GM23338 (cell line): ENCODE data around the gene CDC14B. TPM values are rescaled to one million over a fixed set of nuclear protein-coding genes. Genes with fewer than 3 reads are reported as not detected.

Experiments
- ATAC-seq: fragments of 200-7000 bp; cut with Tn5 transposase; 3 replicates; pipeline ENCODE4 v1.9.1; 2020
- DNase-seq: peaks from one replicate; pipeline ENCODE4 v3.0.0-alpha.2; 2015; ENCODE audit warnings: low spot score
- H2AFZ ChIP-seq: fragments of 200-600 bp; sonication (generic); 2 replicates; pipeline ENCODE4 v1.8.0; 2016; ENCODE audit warnings: antibody characterized with exemption, mild to moderate bottlenecking, moderate library complexity
- H3F3A ChIP-seq: fragments of 200-600 bp; sonication (generic); replicated peaks from 2 replicates; pipeline ENCODE4 v1.8.0; 2017; ENCODE audit warnings: antibody characterized with exemption, mixed run types, low read depth
- H3K27ac ChIP-seq: fragments of 200-600 bp; sonication (generic); 2 replicates; pipeline ENCODE4 v1.6.1; 2016; ENCODE audit warnings: low read depth
- H3K27me3 ChIP-seq: fragments of 200-600 bp; sonication (generic); 2 replicates; pipeline ENCODE4 v1.8.0; 2016; ENCODE audit warnings: mild to moderate bottlenecking, mixed run types, moderate library complexity; ENCODE audit not compliant: insufficient read depth
- H3K36me3 ChIP-seq: fragments of 200-600 bp; sonication (generic); 2 replicates; pipeline ENCODE4 v1.8.0; 2016; ENCODE audit warnings: mild to moderate bottlenecking; ENCODE audit not compliant: insufficient read depth
- H3K4me1 ChIP-seq: fragments of 200-600 bp; sonication (generic); 2 replicates; pipeline ENCODE4 v1.8.0; 2016; ENCODE audit warnings: mild to moderate bottlenecking, moderate library complexity; ENCODE audit not compliant: insufficient read depth
- H3K4me2 ChIP-seq: fragments of 200-600 bp; sonication (generic); 2 replicates; pipeline ENCODE4 v1.7.1; 2017; ENCODE audit warnings: mixed run types
- H3K4me3 ChIP-seq: fragments of 200-600 bp; sonication (generic); 2 replicates; pipeline ENCODE4 v1.6.1; 2016; ENCODE audit warnings: mixed run types
- H3K79me2 ChIP-seq: fragments of 200-600 bp; sonication (generic); replicated peaks from 2 replicates; pipeline ENCODE4 v1.8.0; 2017; ENCODE audit warnings: mild to moderate bottlenecking; ENCODE audit not compliant: insufficient read depth
- H3K9me2 ChIP-seq: fragments of 200-600 bp; sonication (generic); 2 replicates; pipeline ENCODE4 v1.8.0; 2017; ENCODE audit not compliant: insufficient read depth
- H4K20me1 ChIP-seq: fragments of 200-600 bp; sonication (generic); replicated peaks from 2 replicates; pipeline ENCODE4 v1.8.0; 2017; ENCODE audit warnings: mild to moderate bottlenecking; ENCODE audit not compliant: insufficient read depth
- H3K27ac Mint-ChIP-seq: 2 replicates; pipeline ENCODE4 v1.8.0; 2020; ENCODE audit warnings: inconsistent platforms, mild to moderate bottlenecking, moderate library complexity, mixed read lengths
- H3K27me3 Mint-ChIP-seq: 3 replicates; pipeline ENCODE4 v1.8.0; 2022; ENCODE audit warnings: low read depth, mild to moderate bottlenecking, moderate library complexity, mixed read lengths, inconsistent platforms; ENCODE audit not compliant: insufficient read depth, poor library complexity
- H3K36me3 Mint-ChIP-seq: 3 replicates; pipeline ENCODE4 v1.8.0; 2021; ENCODE audit warnings: low read depth, mild to moderate bottlenecking, inconsistent platforms, moderate library complexity, mixed read lengths
- H3K4me1 Mint-ChIP-seq: 3 replicates; pipeline ENCODE4 v1.8.0; 2020; ENCODE audit warnings: mild to moderate bottlenecking, inconsistent platforms, mixed read lengths
- H3K4me3 Mint-ChIP-seq: 3 replicates; pipeline ENCODE4 v1.8.0; 2021; ENCODE audit warnings: moderate library complexity, mild to moderate bottlenecking, inconsistent platforms, mixed read lengths
- H3K9me3 Mint-ChIP-seq: 3 replicates; pipeline ENCODE4 v1.8.0; 2020; ENCODE audit warnings: moderate library complexity, mild to moderate bottlenecking, inconsistent platforms, mixed read lengths
- CREB1 ChIP-seq: fragments of 250-450 bp; sonication (Bioruptor Pico); IDR thresholded peaks from 2 replicates; pipeline ENCODE4 v1.5.0; 2020; ENCODE audit warnings: low read depth, mild to moderate bottlenecking, moderate library complexity
- CTCF ChIP-seq, 2 experiments: fragments of 200-600 bp in 1 of 2; sonication (generic) in 1 of 2; conservative IDR thresholded peaks; 2 replicates each; pipeline versions ENCODE4 v1.5.1 to v1.6.1; 2016 to 2017; ENCODE audit warnings: antibody characterized with exemption in 2 of 2, low read depth in 2 of 2, mild to moderate bottlenecking in 2 of 2, moderate library complexity in 1 of 2
- EZH2 ChIP-seq: fragments of 200-600 bp; sonication (generic); IDR thresholded peaks from one replicate; pipeline ENCODE4 v1.8.0; 2017; ENCODE audit warnings: antibody characterized with exemption, mild to moderate bottlenecking, low read depth; ENCODE audit not compliant: unreplicated experiment
- EZH2phosphoT487 ChIP-seq: fragments of 200-600 bp; sonication (generic); IDR thresholded peaks from one replicate; pipeline ENCODE4 v1.8.1; 2018; ENCODE audit warnings: antibody characterized with exemption; ENCODE audit not compliant: unreplicated experiment
- JUNB ChIP-seq: IDR thresholded peaks from one replicate; pipeline ENCODE4 v1.6.1; 2016; ENCODE audit warnings: antibody characterized with exemption; ENCODE audit not compliant: unreplicated experiment
- NANOG ChIP-seq: IDR thresholded peaks from 2 replicates; pipeline ENCODE4 v1.6.1; 2016; ENCODE audit warnings: antibody characterized with exemption, borderline replicate concordance
- POLR2AphosphoS5 ChIP-seq: IDR thresholded peaks from 2 replicates; pipeline ENCODE4 v1.6.1; 2016; ENCODE audit warnings: antibody characterized with exemption, low read depth
- STAT1 ChIP-seq: IDR thresholded peaks from one replicate; pipeline ENCODE4 v1.6.1; 2016; ENCODE audit warnings: antibody characterized with exemption; ENCODE audit not compliant: unreplicated experiment
- ZNF114 ChIP-seq: fragments of 250-450 bp; sonication (Bioruptor Pico); IDR thresholded peaks from 2 replicates; pipeline ENCODE4 v1.5.0; 2020; ENCODE audit warnings: mild to moderate bottlenecking, moderate library complexity
- ZNF331 ChIP-seq: fragments of 250-450 bp; sonication (Bioruptor Pico); IDR thresholded peaks from 2 replicates; pipeline ENCODE4 v1.5.0; 2020; ENCODE audit warnings: low read depth, mild to moderate bottlenecking, moderate library complexity
- polyA plus RNA-seq: library from polyadenylated mRNA; unstranded; fragments of >200 nt; fragmentation: Nextera tagmentation; extraction: Ambion mirVana; gene quantifications from 2 replicates; pipeline ENCODE4 v1.2.1, GENCODE V29; 2016
- total RNA-seq: library from RNA; depleted of rRNA; stranded (reverse); fragments of >200 nt; shearing (Covaris generic); gene quantifications from 2 replicates; pipeline ENCODE4 v1.2.3, GENCODE V29; 2014
- TF ChIP-seq, protein P1 (sequence below): IDR thresholded peaks from one replicate; pipeline ENCODE4 v1.6.1; 2018; ENCODE audit warnings: antibody characterized with exemption; ENCODE audit not compliant: unreplicated experiment
- TF ChIP-seq, protein P2 (sequence below): fragments of 250-450 bp; sonication (Bioruptor Pico); IDR thresholded peaks from 2 replicates; pipeline ENCODE4 v1.5.0; 2020; ENCODE audit warnings: mild to moderate bottlenecking, moderate library complexity
- TF ChIP-seq, protein P3 (sequence below): IDR thresholded peaks from 2 replicates; pipeline ENCODE4 v1.6.1; 2016; ENCODE audit warnings: antibody characterized with exemption

The CDC14B gene
- total and polyA plus RNA-seq, 2 experiments from 2014 or later: 12.2 to 52.1 TPM

- Histone ChIP-seq H4K20me1 (no peaks in the 10 kb centered on the region), H3K9me2 (no peaks in the 10 kb centered on the region), H3K4me1 (peaks cover 35% of the 10 kb centered on the region), H3K4me2 (peak overlapping the region; percentile 13; the same call in 1 of the 2 replicates), H3K4me3 (no peak overlapping the region), H3F3A (no peaks in the 10 kb centered on the region), H3K36me3 (peaks cover 5% of the 10 kb centered on the region; the same call in 1 of the 2 replicates), H3K27ac (no peak overlapping the region), H3K79me2 (0 out of 2 replicates have a peak, but pooled peaks cover 4% of the 10 kb centered on the region), H3K27me3 (no peaks in the 10 kb centered on the region), H2AFZ (no peak overlapping the region)
- no peaks in the 10 kb centered on the region for H3K9me3 Mint-ChIP-seq
- H3K4me3 Mint-ChIP-seq: no peak overlapping the region; the same call in 2 of the 3 replicates
- no peak for DNase-seq
- TF ChIP-seq CTCF (conservative IDR thresholded peaks at IDR 0.05; ENCODE audit: low read depth in 2 of 2) (no peak), EZH2phosphoT487 (no peak), CREB1 (CRISPR knock-in tag) (no peak), JUNB (no peak), ZNF114 (CRISPR knock-in tag) (no peak), ZNF331 (CRISPR knock-in tag) (no peak), POLR2AphosphoS5 (no peak), NANOG (no peak), STAT1 (no peak), EZH2 (no peak)
- TF ChIP-seq, protein P1, sequence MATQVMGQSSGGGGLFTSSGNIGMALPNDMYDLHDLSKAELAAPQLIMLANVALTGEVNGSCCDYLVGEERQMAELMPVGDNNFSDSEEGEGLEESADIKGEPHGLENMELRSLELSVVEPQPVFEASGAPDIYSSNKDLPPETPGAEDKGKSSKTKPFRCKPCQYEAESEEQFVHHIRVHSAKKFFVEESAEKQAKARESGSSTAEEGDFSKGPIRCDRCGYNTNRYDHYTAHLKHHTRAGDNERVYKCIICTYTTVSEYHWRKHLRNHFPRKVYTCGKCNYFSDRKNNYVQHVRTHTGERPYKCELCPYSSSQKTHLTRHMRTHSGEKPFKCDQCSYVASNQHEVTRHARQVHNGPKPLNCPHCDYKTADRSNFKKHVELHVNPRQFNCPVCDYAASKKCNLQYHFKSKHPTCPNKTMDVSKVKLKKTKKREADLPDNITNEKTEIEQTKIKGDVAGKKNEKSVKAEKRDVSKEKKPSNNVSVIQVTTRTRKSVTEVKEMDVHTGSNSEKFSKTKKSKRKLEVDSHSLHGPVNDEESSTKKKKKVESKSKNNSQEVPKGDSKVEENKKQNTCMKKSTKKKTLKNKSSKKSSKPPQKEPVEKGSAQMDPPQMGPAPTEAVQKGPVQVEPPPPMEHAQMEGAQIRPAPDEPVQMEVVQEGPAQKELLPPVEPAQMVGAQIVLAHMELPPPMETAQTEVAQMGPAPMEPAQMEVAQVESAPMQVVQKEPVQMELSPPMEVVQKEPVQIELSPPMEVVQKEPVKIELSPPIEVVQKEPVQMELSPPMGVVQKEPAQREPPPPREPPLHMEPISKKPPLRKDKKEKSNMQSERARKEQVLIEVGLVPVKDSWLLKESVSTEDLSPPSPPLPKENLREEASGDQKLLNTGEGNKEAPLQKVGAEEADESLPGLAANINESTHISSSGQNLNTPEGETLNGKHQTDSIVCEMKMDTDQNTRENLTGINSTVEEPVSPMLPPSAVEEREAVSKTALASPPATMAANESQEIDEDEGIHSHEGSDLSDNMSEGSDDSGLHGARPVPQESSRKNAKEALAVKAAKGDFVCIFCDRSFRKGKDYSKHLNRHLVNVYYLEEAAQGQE: no peak
- TF ChIP-seq, protein P2, sequence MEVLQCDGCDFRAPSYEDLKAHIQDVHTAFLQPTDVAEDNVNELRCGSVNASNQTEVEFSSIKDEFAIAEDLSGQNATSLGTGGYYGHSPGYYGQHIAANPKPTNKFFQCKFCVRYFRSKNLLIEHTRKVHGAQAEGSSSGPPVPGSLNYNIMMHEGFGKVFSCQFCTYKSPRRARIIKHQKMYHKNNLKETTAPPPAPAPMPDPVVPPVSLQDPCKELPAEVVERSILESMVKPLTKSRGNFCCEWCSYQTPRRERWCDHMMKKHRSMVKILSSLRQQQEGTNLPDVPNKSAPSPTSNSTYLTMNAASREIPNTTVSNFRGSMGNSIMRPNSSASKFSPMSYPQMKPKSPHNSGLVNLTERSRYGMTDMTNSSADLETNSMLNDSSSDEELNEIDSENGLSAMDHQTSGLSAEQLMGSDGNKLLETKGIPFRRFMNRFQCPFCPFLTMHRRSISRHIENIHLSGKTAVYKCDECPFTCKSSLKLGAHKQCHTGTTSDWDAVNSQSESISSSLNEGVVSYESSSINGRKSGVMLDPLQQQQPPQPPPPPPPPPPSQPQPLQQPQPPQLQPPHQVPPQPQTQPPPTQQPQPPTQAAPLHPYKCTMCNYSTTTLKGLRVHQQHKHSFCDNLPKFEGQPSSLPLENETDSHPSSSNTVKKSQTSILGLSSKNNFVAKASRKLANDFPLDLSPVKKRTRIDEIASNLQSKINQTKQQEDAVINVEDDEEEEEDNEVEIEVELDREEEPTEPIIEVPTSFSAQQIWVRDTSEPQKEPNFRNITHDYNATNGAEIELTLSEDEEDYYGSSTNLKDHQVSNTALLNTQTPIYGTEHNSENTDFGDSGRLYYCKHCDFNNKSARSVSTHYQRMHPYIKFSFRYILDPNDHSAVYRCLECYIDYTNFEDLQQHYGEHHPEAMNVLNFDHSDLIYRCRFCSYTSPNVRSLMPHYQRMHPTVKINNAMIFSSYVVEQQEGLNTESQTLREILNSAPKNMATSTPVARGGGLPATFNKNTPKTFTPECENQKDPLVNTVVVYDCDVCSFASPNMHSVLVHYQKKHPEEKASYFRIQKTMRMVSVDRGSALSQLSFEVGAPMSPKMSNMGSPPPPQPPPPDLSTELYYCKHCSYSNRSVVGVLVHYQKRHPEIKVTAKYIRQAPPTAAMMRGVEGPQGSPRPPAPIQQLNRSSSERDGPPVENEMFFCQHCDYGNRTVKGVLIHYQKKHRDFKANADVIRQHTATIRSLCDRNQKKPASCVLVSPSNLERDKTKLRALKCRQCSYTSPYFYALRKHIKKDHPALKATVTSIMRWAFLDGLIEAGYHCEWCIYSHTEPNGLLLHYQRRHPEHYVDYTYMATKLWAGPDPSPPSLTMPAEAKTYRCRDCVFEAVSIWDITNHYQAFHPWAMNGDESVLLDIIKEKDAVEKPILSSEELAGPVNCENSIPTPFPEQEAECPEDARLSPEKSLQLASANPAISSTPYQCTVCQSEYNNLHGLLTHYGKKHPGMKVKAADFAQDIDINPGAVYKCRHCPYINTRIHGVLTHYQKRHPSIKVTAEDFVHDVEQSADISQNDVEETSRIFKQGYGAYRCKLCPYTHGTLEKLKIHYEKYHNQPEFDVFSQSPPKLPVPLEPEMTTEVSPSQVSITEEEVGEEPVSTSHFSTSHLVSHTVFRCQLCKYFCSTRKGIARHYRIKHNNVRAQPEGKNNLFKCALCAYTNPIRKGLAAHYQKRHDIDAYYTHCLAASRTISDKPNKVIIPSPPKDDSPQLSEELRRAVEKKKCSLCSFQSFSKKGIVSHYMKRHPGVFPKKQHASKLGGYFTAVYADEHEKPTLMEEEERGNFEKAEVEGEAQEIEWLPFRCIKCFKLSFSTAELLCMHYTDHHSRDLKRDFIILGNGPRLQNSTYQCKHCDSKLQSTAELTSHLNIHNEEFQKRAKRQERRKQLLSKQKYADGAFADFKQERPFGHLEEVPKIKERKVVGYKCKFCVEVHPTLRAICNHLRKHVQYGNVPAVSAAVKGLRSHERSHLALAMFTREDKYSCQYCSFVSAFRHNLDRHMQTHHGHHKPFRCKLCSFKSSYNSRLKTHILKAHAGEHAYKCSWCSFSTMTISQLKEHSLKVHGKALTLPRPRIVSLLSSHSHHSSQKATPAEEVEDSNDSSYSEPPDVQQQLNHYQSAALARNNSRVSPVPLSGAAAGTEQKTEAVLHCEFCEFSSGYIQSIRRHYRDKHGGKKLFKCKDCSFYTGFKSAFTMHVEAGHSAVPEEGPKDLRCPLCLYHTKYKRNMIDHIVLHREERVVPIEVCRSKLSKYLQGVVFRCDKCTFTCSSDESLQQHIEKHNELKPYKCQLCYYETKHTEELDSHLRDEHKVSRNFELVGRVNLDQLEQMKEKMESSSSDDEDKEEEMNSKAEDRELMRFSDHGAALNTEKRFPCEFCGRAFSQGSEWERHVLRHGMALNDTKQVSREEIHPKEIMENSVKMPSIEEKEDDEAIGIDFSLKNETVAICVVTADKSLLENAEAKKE (CRISPR knock-in tag): no peak
- TF ChIP-seq, protein P3, sequence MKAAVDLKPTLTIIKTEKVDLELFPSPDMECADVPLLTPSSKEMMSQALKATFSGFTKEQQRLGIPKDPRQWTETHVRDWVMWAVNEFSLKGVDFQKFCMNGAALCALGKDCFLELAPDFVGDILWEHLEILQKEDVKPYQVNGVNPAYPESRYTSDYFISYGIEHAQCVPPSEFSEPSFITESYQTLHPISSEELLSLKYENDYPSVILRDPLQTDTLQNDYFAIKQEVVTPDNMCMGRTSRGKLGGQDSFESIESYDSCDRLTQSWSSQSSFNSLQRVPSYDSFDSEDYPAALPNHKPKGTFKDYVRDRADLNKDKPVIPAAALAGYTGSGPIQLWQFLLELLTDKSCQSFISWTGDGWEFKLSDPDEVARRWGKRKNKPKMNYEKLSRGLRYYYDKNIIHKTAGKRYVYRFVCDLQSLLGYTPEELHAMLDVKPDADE: no peak
- peak overlapping the region; percentile 36 for H3K27ac Mint-ChIP-seq
- H3K36me3 Mint-ChIP-seq: peaks cover 8% of the 10 kb centered on the region; the same call in 2 of the 3 replicates
- peaks cover 43% of the 10 kb centered on the region for H3K4me1 Mint-ChIP-seq
- ATAC-seq: no peak
- peaks cover 1% of the 10 kb centered on the region for H3K27me3 Mint-ChIP-seq
Observed at GRCh38 chr9:96461336-96461735, 158.3 kb downstream of the CDC14B start.
